COLO668 (cell line): ENCODE results near the gene PTCH1.

Experiments
- DNase-seq: peaks from one replicate; lab custom pipeline; 2025; ENCODE audit not compliant: unreplicated experiment; lab: John Stamatoyannopoulos, UW

The PTCH1 gene

GRCh38 chr9:95499046-95499676 is 17.6 kb downstream of the PTCH1 start:
- no peak for DNase-seq

DNA sequence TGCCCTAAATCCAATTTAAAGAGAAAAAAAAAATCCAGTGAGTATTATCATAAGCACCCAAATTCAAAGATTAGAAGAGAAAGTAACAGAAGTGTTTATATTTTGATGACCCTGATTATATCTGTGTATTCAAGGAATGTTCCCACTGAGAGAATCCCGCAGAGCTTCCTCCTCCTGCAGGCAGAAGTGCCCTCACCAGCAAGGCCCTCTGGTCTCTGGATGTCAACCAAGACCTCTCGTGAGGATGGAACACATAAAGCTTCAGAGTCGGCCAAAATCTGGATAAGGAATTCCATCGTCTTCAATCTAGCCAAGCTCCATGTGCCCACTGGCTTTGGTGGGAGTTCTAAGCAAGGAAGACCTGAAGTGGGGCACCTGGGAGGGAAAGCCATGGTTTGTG is 18.1 kb downstream of the PTCH1 start:
- DNase-seq = no peak

DNA sequence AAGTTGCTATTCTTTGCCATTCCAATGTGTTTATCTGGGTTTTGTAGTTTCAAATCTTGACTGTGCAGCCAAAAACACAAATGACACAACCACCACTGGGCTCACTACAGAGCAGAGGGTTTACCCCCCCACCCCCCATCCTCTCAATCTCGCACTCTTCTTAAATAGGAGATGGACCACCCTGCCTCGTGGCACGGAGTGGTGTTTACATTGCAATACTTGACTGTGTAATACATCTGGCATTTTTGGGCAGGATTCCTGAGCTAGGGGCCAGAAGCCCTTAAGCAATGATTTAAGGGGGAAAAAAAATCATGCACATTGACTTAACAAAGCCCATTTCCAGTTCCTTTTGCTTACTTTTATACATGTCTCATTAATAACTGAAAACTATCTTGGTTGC is 19.0 kb downstream of the PTCH1 start:
- DNase-seq = no peak

DNA sequence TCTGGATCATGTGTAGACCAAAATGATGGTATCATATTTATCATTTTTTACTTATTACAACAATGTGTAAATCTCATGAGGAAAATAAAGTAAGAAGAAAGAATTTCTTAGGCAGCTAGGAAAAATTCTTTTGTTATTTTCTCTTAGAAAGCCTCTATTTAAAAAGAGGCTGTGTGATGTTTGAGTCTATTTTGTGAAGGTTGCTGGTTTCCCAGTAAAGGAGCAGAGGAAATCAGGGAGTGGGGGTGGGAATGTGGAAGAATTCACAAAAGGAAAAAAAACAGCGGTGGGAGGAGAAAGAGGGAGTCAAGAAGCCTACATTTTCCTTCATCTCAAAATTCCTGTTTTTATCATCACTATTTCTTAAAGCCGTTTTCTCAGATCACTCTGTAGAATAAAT is 20.1 kb downstream of the PTCH1 start:
- no peak for DNase-seq

- no peak for DNase-seq
Observed at GRCh38 chr9:95495961-95496360, 20.8 kb downstream of the PTCH1 start.

DNA sequence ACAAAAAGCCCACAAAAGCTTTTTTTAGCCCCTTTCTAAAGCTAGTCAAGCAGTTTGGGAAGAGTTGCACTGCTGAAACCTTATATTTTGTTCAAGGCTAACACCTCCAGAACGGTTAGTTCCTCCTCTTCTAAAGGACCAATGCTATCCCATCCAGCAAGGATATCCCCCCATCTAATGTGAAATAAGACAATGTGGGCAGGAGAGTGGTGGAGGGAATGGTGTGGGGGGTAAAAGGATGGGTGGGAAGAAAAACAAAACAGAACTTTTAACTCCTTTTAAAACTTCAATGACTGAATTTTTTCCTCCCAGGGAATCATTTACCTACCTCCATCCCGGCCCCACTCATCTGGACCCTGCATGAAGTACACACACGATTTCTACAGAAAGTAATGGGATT is 21.2 kb downstream of the PTCH1 start:
- DNase-seq = no peak

GRCh38 chr9:95494416-95495371 is 22.1 kb downstream of the PTCH1 start:
- peak; percentile 93 for DNase-seq

GRCh38 chr9:95494022-95494415 is 22.8 kb downstream of the PTCH1 start:
- peak; percentile 90 for DNase-seq

DNA sequence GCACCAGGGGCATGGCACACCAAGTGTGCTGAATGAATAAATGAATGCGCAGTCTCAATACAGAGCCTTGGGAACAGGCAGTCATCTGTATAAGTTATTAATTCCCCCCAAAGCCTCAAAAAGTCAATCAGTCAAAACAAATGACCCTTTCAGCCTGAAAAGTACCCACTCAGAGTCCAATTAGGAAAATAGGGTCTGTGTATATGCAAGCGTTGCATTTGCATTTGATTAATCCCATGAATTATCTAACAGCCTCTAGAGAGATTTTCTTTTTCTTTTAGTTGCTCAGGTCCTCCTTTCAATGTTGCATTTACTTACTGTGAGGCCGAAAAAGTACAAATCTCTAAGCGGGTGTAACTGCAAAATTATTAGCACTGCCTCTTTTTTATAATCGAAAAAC is 23.4 kb downstream of the PTCH1 start:
- no peak for DNase-seq

DNA sequence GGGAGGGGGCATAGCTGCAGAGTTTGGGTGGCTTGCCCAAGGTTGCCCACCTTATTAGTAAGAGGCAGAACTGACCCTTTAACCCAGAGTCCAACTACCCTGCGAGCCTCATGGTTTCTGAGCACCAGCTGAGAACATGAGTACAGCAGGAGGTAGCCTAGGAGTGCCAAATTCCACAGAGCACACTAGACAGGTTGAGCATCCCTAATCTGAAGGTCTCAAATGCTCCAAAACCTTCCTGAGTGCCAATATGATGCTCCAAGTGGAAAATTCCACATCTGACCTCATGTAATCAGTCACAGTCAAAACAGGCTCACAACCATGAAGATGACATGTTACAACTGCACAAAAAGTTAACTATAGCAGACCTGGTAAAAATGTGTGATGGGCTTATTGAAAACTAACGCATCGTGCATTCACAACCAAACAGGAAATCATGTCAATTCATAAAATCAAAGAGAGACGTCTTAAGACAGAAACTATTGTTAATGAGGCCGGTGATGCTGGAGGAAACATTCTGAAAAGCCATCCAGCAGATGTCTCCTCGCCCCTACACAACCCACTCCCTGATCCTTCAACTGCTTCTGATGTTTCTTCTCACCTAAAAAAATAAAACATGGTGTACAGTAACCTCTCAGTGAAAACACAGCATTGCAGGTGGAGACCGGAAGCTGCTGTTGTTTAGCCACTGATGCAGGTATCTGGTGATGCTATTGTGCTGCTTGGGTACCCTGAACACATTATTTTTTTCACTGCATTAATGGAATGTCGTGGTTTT is 25.0 kb downstream of the PTCH1 start:
- no peak for DNase-seq

DNA sequence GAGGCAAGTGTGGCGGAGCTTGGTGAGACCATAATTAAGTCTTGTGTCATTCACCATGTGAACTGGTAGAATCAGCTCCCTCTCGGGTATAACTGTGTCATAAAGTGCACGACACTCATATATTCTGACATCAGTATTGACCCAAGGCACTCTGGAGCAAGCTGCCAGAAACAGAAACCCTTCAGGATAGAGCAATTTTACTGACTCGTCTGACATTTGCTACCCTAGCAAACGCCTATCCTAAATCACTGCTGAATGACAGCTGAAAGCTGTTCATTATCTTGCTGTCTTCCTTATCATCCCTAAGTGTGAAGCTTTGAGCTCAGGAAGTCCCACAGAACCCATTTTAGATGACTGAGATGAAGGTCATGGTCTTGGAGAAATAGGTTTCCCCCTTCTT is 27.8 kb downstream of the PTCH1 start:
- no peak for DNase-seq

DNA sequence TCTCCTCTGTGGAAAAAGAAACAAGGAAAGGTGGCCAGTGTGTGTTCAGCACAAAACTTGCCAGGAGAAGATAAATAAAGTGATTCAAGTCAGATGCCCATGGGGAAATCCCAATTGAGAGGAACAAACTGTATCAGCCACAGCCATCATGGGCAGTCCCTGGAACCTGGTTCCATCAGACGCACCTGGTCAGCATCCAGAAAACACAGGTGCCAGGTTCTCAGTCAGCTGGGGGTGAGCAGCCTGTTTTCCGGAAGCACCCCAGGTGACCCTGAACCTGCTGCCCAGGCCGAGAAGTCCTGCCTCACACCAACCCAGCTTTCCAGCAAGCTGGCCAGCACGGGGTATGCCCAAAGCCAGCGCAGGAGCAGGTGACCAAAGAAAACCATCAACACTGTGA is 30.5 kb downstream of the PTCH1 start:
- peak; percentile 10 for DNase-seq

DNA sequence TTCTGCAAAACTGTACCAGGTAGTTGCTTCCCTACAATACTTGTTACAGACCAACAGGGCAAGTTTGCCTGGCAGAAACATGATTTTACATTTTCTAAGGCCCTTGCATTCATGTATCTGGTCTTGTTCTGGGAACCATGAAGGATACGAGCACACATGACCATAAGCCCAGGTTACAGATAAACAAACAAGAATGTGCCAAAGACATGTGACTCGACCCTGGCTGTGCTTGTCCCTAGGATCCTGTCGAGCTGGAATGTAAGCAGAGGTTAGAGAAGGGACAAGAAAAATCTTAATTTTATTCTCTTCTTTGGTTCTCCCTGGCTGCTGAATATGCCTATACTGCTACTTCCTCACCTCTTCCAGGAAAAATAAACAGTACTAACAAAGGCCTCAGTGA is 32.5 kb downstream of the PTCH1 start:
- DNase-seq = no peak

- DNase-seq = no peak
Observed at GRCh38 chr9:95483431-95483830, 33.3 kb downstream of the PTCH1 start.

DNA sequence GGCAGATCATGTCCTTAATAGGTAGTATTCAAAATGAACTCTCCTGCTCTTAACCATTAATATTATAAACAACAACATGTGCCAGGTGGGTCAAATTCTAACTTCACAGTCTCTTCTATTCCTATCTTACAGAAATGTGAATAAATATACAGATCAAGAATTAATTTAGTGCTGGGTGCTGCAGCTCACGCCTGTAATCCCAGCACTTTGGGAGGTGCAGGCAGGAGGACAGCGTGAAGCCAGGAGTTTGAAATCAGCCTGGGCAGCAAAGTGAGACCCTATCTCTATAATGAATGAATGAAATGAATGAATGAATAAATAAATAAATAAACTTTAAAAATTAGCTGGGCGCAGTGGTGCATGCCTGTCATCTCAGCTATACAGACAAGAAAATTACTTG is 34.1 kb downstream of the PTCH1 start:
- DNase-seq = no peak

- DNase-seq = no peak
Observed at GRCh38 chr9:95481000-95481399, 35.8 kb downstream of the PTCH1 start.

DNA sequence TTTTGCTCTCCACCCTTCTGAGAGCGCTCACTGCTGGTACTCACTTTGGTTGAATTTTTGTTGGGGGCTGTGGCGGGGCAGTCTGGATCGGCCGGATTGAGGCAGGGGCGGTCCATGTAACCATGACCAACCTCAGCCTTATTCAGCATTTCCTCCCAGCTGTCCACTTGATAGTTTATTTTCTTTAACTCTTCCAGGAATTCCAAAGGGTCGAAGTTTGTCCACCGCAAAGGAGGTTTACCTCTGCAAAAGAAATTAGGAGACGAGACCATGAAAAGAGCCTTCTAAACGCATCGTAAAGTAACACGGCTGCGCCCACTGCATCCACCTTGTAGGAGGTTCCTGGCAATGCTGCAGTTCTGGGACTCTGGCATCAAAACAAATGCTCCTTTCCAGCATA is 36.4 kb downstream of the PTCH1 start:
- DNase-seq = no peak

DNA sequence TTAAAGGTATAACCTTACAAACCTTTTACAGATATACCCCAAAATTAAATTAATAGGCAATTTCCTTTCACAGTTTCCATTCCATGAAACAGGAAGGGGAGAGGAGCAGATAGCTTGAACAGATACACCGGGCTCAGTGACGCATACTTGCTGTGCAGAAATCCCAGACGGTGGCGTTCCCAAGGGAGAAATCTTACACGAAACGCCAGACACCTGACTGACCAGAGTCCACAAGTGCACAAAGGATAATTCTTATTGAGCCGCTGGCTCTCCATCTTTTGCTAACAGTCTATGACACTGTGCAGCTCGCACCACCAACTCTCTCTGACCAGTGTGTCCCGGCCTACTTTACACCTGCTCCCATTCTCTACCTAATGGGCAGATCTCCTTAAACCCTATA is 37.4 kb downstream of the PTCH1 start:
- no peak for DNase-seq

DNA sequence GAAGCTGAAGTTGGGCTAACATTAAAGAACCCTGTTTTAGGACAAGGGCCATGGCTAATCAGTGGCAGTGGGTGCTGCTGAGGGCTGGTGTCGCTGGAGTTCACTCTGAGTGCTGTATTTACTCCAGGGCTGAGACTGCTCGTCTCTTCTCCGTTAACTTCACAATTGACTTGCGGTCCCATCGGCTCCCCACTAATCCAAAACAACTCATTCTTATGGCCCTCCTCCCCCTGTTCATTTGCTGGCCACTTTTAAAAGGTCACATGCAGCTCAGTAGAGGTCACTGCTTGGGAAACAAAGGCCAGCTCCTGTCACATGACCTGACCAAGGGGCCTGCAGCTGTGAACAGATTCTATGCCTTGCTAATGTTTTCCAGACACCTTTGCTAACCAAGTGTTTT is 38.4 kb downstream of the PTCH1 start:
- DNase-seq = no peak

GRCh38 chr9:95477885-95478284 is 38.9 kb downstream of the PTCH1 start:
- DNase-seq = no peak

DNA sequence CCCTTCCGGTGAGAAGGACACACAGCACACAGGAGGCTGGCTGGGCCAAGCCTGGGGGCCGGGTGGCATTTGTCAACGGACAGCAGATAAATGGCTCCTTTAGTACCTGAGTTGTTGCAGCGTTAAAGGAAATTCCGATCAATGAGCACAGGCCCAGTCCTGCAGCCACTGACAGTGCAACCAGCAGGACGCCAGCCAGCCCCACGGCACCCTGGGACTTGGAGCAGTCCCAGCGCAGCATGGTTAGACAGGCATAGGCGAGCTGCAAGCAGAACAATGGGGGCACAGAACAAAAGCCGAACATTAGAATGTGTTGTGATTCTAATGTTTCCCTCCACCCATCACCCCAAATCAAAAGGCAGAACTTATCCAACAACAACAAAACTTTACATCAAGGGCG is 39.3 kb downstream of the PTCH1 start:
- no peak for DNase-seq

GRCh38 chr9:95468791-95469190 is 48.0 kb downstream of the PTCH1 start:
- DNase-seq = no peak
